Measurements from ENCODE around the gene TIAM2.

TIAM2 gene

DNA sequence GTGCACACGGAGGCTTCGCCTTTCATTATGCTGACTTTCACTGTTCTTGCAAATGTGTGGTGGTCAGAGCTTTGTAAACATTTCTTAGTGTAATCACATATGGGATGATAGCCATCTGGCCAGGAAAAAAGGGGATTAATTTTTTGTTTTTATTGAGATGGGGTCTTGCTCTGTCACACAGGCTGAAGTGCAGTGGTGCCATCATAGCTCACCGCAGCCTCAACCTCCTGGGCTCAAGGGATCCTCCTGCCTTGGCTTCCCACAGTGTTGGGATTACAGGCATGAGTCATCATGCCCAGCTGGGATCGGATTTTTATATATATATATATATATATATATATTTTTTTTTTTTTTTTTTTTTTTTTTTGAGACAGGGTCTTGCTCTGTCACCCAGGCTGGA is 11.0 kb upstream of the TIAM2 start:
- Histone ChIP-seq H3K36me3 (ENCODE audit: control insufficient read depth, insufficient read depth, low read length) (no peaks in the 10 kb centered on the region), H3K4me3 (replicated peaks; ENCODE audit: low read depth, low read length) (no peak overlapping the region), H3K27me3 (replicated peaks; ENCODE audit: control insufficient read depth, insufficient read depth, low read length) (no peaks in the 10 kb centered on the region)
- DNase-seq (ENCODE audit: extremely low read depth, insufficient read length), result no peak
- TF ChIP-seq, protein P1, sequence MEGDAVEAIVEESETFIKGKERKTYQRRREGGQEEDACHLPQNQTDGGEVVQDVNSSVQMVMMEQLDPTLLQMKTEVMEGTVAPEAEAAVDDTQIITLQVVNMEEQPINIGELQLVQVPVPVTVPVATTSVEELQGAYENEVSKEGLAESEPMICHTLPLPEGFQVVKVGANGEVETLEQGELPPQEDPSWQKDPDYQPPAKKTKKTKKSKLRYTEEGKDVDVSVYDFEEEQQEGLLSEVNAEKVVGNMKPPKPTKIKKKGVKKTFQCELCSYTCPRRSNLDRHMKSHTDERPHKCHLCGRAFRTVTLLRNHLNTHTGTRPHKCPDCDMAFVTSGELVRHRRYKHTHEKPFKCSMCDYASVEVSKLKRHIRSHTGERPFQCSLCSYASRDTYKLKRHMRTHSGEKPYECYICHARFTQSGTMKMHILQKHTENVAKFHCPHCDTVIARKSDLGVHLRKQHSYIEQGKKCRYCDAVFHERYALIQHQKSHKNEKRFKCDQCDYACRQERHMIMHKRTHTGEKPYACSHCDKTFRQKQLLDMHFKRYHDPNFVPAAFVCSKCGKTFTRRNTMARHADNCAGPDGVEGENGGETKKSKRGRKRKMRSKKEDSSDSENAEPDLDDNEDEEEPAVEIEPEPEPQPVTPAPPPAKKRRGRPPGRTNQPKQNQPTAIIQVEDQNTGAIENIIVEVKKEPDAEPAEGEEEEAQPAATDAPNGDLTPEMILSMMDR (IDR thresholded peaks at IDR 0.05; ENCODE audit: insufficient read depth, low read length, poor library complexity, severe bottlenecking), result no peak

DNA sequence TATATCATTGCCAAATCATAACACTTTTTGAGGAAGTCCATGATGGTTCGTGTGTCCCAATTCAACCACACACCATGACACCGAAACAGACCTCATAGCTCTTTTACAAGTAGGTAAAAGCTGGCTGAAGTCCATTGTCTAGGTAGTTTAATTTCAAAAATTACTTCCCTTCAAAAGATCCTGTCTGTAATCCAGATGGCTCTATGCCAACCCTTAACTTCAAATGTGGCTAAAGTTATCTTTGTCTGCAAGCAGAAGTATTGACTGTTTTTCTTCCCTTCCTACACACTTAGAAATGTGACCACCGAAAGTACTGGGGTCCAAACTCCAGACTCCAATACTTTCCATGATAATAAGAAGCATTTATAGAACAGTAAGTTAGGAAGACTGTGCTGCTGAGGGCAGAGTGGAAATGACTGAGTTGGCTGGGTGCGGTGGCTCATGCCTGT is 8.3 kb upstream of the TIAM2 start:
- no peaks in the 10 kb centered on the region for H3K36me3 ChIP-seq (ENCODE audit: control insufficient read depth, insufficient read depth, low read length)
- H3K27me3 ChIP-seq (replicated peaks; ENCODE audit: control insufficient read depth, insufficient read depth, low read length), result no peaks in the 10 kb centered on the region
- TF ChIP-seq, protein P1 (IDR thresholded peaks at IDR 0.05; ENCODE audit: insufficient read depth, low read length, poor library complexity, severe bottlenecking), result no peak
- H3K4me3 ChIP-seq (replicated peaks; ENCODE audit: low read depth, low read length), result no peak overlapping the region
- no peak for DNase-seq (ENCODE audit: extremely low read depth, insufficient read length)

DNA sequence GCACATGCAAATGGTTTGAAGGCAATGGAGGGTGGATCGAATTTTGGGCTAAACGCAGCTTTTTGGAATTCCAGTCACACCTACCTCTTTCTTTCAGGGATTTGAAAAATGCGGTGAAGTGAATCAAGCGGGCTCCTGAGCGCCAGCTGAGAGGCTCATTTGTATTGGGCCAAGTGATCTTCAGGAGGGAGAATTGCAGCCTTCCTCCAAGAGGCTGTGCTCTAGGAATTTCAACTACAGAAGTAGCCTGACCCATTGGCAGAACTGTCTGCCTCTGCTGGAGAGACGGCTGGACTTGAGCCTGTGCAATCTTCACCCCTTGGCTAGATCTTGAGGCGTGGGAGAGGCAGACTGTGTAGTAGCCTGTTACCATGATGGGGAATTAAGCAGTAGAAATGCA is 5.7 kb upstream of the TIAM2 start:
- no peaks in the 10 kb centered on the region for H3K36me3 ChIP-seq (ENCODE audit: control insufficient read depth, insufficient read depth, low read length)
- no peak overlapping the region for H3K4me3 ChIP-seq (replicated peaks; ENCODE audit: low read depth, low read length)
- DNase-seq (ENCODE audit: extremely low read depth, insufficient read length), result no peak
- no peaks in the 10 kb centered on the region; the same call in 1 of the 2 replicates for H3K27me3 ChIP-seq (replicated peaks; ENCODE audit: control insufficient read depth, insufficient read depth, low read length)
- TF ChIP-seq, protein P1 (IDR thresholded peaks at IDR 0.05; ENCODE audit: insufficient read depth, low read length, poor library complexity, severe bottlenecking), result no peak

DNA sequence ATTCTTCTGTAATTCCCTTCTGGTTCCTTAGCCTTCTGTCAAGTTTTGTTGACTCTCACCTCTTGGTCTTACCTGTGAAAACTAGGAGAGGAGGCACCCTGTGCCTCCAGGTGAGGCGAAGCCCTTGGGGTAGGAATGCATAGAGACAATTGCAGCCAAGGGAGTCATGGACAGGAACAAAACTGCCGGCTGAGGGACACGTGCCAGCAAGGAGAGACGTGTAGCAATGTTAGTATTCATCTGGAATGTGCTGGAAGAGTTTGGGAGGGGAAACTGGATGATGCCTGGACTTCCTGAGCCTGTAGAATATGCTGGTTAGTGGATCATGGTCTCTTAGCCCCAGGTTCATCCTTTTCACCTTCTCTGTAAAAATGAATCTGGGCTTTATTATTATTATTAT is 3.9 kb upstream of the TIAM2 start:
- no peak for DNase-seq (ENCODE audit: extremely low read depth, insufficient read length)
- TF ChIP-seq, protein P1 (IDR thresholded peaks at IDR 0.05; ENCODE audit: insufficient read depth, low read length, poor library complexity, severe bottlenecking), result no peak
- H3K27me3 ChIP-seq (replicated peaks; ENCODE audit: control insufficient read depth, insufficient read depth, low read length), result no peaks in the 10 kb centered on the region; the same call in none of the 2 replicates
- no peak overlapping the region for H3K4me3 ChIP-seq (replicated peaks; ENCODE audit: low read depth, low read length)
- H3K36me3 ChIP-seq (ENCODE audit: control insufficient read depth, insufficient read depth, low read length), result no peaks in the 10 kb centered on the region

DNA sequence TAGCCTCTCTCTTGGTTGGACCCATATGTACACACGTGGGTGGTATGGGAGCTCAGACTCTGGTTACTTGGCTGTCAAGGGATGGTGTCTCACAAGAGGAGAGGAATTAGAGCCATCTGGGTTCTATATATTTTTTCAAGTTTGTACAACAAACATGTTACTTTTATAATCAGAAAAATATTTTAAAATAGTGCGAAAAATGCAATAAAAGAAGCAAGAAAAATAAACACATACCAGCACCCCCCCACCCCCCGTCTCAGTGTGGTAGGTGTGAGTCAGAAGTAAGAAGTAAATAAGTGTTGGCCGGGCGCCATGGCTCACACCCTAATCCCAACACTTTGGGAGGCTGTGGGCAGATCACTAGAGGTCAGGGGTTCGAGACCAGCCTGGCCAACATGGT is 2.1 kb upstream of the TIAM2 start:
- no peaks in the 10 kb centered on the region; the same call in none of the 2 replicates for H3K27me3 ChIP-seq (replicated peaks; ENCODE audit: control insufficient read depth, insufficient read depth, low read length)
- H3K4me3 ChIP-seq (replicated peaks; ENCODE audit: low read depth, low read length), result no peak overlapping the region

More for the DNA sequence above, 2.1 kb upstream of the TIAM2 start:
- no peak for DNase-seq (ENCODE audit: extremely low read depth, insufficient read length)
- no peaks in the 10 kb centered on the region for H3K36me3 ChIP-seq (ENCODE audit: control insufficient read depth, insufficient read depth, low read length)
- TF ChIP-seq, protein P1 (IDR thresholded peaks at IDR 0.05; ENCODE audit: insufficient read depth, low read length, poor library complexity, severe bottlenecking), result no peak

Measured in GM06990 (cell line).